Gastroesophageal sphincter (tissue), 3 donors: Measurements from ENCODE around the gene APBA2.

ENCODE experiments used
- POLR2A ChIP-seq, 2 donors: fragments of 450-650 bp; IDR thresholded peaks; one replicate each; pipeline ENCODE4 v1.6.1; 2017; ENCODE audit warnings: antibody characterized with exemption in 2 of 2, mild to moderate bottlenecking in 2 of 2, moderate library complexity in 1 of 2
- POLR2AphosphoS5 ChIP-seq: sonication (generic); formaldehyde crosslinking; IDR thresholded peaks from one replicate; pipeline ENCODE4 v1.6.1; 2017; ENCODE audit warnings: antibody characterized with exemption
- TF ChIP-seq, protein P1 (sequence below), 4 experiments: fragments of 200-600 bp in 2 of 4; fragments of 450-650 bp in 2 of 4; sonication (generic) in 1 of 4; IDR thresholded peaks; one replicate each; pipeline ENCODE4 v1.5.1; 2017 to 2019; ENCODE audit warnings: antibody characterized with exemption in 4 of 4, mild to moderate bottlenecking in 2 of 4, moderate library complexity in 2 of 4

DNA sequence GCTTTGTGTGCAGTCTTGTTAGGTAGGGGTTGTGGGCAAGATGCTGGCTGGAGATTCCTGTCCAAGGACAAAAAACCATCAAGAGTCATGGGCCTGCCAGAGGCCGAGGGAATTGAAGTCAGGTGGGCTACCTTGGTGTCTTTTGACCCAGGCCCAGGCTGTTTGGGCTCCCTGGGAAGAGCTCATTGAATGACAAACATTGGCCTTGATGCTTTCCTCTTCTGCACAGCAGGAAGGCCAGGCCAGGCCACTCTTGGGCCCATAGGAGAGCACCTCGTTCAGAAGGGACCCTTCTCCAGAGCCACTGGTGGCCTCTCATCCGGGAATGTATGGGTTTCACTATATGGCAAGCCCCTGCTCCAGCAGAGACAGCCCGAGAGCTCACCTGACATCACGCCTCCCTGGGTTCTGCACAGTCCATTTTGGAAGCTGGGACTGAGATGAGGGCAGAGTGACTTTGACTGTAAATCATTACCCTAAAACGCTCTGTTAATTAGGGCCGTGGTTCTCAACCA is 214.8 kb downstream of the APBA2 start:
- TF ChIP-seq, protein P1, sequence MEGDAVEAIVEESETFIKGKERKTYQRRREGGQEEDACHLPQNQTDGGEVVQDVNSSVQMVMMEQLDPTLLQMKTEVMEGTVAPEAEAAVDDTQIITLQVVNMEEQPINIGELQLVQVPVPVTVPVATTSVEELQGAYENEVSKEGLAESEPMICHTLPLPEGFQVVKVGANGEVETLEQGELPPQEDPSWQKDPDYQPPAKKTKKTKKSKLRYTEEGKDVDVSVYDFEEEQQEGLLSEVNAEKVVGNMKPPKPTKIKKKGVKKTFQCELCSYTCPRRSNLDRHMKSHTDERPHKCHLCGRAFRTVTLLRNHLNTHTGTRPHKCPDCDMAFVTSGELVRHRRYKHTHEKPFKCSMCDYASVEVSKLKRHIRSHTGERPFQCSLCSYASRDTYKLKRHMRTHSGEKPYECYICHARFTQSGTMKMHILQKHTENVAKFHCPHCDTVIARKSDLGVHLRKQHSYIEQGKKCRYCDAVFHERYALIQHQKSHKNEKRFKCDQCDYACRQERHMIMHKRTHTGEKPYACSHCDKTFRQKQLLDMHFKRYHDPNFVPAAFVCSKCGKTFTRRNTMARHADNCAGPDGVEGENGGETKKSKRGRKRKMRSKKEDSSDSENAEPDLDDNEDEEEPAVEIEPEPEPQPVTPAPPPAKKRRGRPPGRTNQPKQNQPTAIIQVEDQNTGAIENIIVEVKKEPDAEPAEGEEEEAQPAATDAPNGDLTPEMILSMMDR (IDR thresholded peaks at IDR 0.05) = no peak
- TF ChIP-seq POLR2AphosphoS5 (no peak), POLR2A (IDR thresholded peaks at IDR 0.05) (no peak)
